IMR-90 (cell line): ENCODE results near the gene XYLB.

Experiments
- MXI1 ChIP-seq: IDR thresholded peaks from 2 replicates; pipeline ENCODE4 v1.6.1; 2012; ENCODE audit warnings: low read depth, mild to moderate bottlenecking, low read length, moderate library complexity, borderline replicate concordance
- NFE2L2 ChIP-seq: fragments of 150-350 bp; IDR thresholded peaks from 2 replicates; pipeline ENCODE4 v1.6.1; 2016; ENCODE audit warnings: low read depth, mild to moderate bottlenecking, low read length
- SMC3 ChIP-seq: fragments of 150-350 bp; IDR thresholded peaks from 2 replicates; pipeline ENCODE4 v1.6.1; 2016; ENCODE audit warnings: low read depth, mild to moderate bottlenecking, antibody characterized with exemption, low read length, moderate library complexity
- TF ChIP-seq, protein P1 (sequence below): conservative IDR thresholded peaks from 2 replicates; pipeline ENCODE4 v1.5.1; 2012; ENCODE audit warnings: mild to moderate bottlenecking, low read depth, low read length, improper control_type of control experiment

- no peak for TF ChIP-seq NFE2L2
- no peak for TF ChIP-seq MXI1
- TF ChIP-seq, protein P1, sequence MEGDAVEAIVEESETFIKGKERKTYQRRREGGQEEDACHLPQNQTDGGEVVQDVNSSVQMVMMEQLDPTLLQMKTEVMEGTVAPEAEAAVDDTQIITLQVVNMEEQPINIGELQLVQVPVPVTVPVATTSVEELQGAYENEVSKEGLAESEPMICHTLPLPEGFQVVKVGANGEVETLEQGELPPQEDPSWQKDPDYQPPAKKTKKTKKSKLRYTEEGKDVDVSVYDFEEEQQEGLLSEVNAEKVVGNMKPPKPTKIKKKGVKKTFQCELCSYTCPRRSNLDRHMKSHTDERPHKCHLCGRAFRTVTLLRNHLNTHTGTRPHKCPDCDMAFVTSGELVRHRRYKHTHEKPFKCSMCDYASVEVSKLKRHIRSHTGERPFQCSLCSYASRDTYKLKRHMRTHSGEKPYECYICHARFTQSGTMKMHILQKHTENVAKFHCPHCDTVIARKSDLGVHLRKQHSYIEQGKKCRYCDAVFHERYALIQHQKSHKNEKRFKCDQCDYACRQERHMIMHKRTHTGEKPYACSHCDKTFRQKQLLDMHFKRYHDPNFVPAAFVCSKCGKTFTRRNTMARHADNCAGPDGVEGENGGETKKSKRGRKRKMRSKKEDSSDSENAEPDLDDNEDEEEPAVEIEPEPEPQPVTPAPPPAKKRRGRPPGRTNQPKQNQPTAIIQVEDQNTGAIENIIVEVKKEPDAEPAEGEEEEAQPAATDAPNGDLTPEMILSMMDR = no peak
- TF ChIP-seq SMC3 = no peak
Measured at GRCh38 chr3:38374221-38374620, 27.6 kb downstream of the XYLB start.
